K562 (cell line): ENCODE results near the gene PFDN2. TPM values are rescaled to one million over a fixed set of nuclear protein-coding genes. Genes with fewer than 3 reads are reported as not detected.

ENCODE experiments used
- ATF3 ChIP-seq, 2 experiments: fragments of 450-650 bp in 1 of 2; sonication (generic) in 1 of 2; formaldehyde crosslinking in 1 of 2; IDR thresholded peaks in 1 of 2; conservative IDR thresholded peaks in 1 of 2; 2 replicates each; pipeline versions ENCODE4 v1.6.1 to v1.8.1; 2016 to 2023; ENCODE audit warnings: mild to moderate bottlenecking in 2 of 2, moderate library complexity in 2 of 2, inconsistent platforms in 1 of 2, missing genetic modification reagents in 1 of 2
- CHD1 ChIP-seq: fragments of 200-600 bp; sonication (generic); IDR thresholded peaks from one replicate; pipeline ENCODE4 v1.6.1; 2012; ENCODE audit warnings: mild to moderate bottlenecking, moderate library complexity, low read length, inconsistent platforms
- DPF2 ChIP-seq: fragments of 450-650 bp; IDR thresholded peaks from 2 replicates; pipeline ENCODE4 v1.6.1; 2016
- EHMT2 ChIP-seq: fragments of 450-650 bp; IDR thresholded peaks from 2 replicates; pipeline ENCODE4 v1.6.1; 2018; ENCODE audit warnings: antibody characterized with exemption
- KDM2B ChIP-seq: fragments of 250-450 bp; sonication (Bioruptor Pico); IDR thresholded peaks from 2 replicates; pipeline ENCODE4 v1.8.0; 2021; ENCODE audit warnings: mild to moderate bottlenecking, moderate library complexity
- NFRKB ChIP-seq: fragments of 450-650 bp; IDR thresholded peaks from 2 replicates; pipeline ENCODE4 v1.6.1; 2016; ENCODE audit warnings: low read depth
- RBM22 ChIP-seq: fragments of 200-400 bp; formaldehyde crosslinking; IDR thresholded peaks from 2 replicates; pipeline ENCODE4 v1.6.1; 2018; ENCODE audit warnings: low read length, low read depth; ENCODE audit not compliant: poor library complexity, severe bottlenecking
- RCOR1 ChIP-seq, 2 experiments: IDR thresholded peaks; 2 replicates each; pipeline ENCODE4 v1.6.1; 2012; ENCODE audit warnings: low read depth in 2 of 2, low read length in 2 of 2, borderline replicate concordance in 1 of 2, improper control_type of control experiment in 1 of 2
- SAFB ChIP-seq: fragments of 200-400 bp; formaldehyde crosslinking; IDR thresholded peaks from 2 replicates; pipeline ENCODE4 v1.6.1; 2017; ENCODE audit warnings: low read depth, low read length, borderline replicate concordance
- SMAD4 ChIP-seq: fragments of 250-450 bp; sonication (Bioruptor Pico); conservative IDR thresholded peaks from 2 replicates; pipeline ENCODE4 v1.8.0; 2021; ENCODE audit warnings: inconsistent platforms, mild to moderate bottlenecking, moderate library complexity
- ZBTB12 ChIP-seq: fragments of 250-450 bp; sonication (Bioruptor Pico); IDR thresholded peaks from 2 replicates; pipeline ENCODE4 v1.4.0; 2020
- ZNF175 ChIP-seq: fragments of 200-800 bp; sonication (Bioruptor generic); IDR thresholded peaks from 2 replicates; pipeline ENCODE4 v1.6.1; 2016; ENCODE audit warnings: low read depth, mild to moderate bottlenecking, missing genetic modification characterization, missing compliant biosample characterization
- ZNF263 ChIP-seq: sonication (generic); formaldehyde crosslinking; IDR thresholded peaks from 2 replicates; pipeline ENCODE4 v1.8.0; 2022; ENCODE audit warnings: mild to moderate bottlenecking, missing genetic modification reagents, borderline replicate concordance
- ZNF41 ChIP-seq: fragments of 250-450 bp; sonication (Bioruptor Pico); conservative IDR thresholded peaks from 2 replicates; pipeline ENCODE4 v1.4.0; 2020; ENCODE audit warnings: mild to moderate bottlenecking
- ZNF507 ChIP-seq: conservative IDR thresholded peaks from 2 replicates; pipeline ENCODE4 v1.6.1; 2017; ENCODE audit warnings: missing genetic modification characterization, missing compliant biosample characterization
- ZNF583 ChIP-seq: fragments of 250-450 bp; sonication (Bioruptor Pico); IDR thresholded peaks from 2 replicates; pipeline ENCODE4 v1.4.0; 2020
- ZNF592 ChIP-seq: fragments of 450-650 bp; IDR thresholded peaks from 2 replicates; pipeline ENCODE4 v1.6.1; 2017; ENCODE audit warnings: antibody characterized with exemption, mild to moderate bottlenecking
- polyA plus RNA-seq, 8 experiments: library from polyadenylated mRNA; depleted of rRNA in 4 of 8; stranded (reverse) in 5 of 8; unstranded in 3 of 8; fragments of >200 nt; fragmentation: Nextera tagmentation in 2 of 8; fragmentation: Illumina TruSeq in 1 of 8; extraction: Ambion mirVana in 2 of 8; extraction: Trizol in 1 of 8; gene quantifications; 2 replicates each; pipeline versions ENCODE4 v1.2.1 to v1.2.3, GENCODE V29; 2011 to 2014; ENCODE audit warnings: inconsistent platforms in 1 of 8, missing spikeins in 1 of 8
- total RNA-seq, 7 experiments: library from RNA; depleted of rRNA in 6 of 7; stranded (reverse); fragments of >200 nt in 6 of 7; fragmentation: Illumina TruSeq in 2 of 7; extraction: Trizol in 2 of 7; gene quantifications; 2 replicates each; pipeline versions ENCODE4 v1.2.1 to v1.2.3, GENCODE V29; 2011 to 2021; ENCODE audit warnings: low replicate concordance in 1 of 7
- TF ChIP-seq, protein P1 (sequence below): fragments of 200-800 bp; sonication (Bioruptor generic); IDR thresholded peaks from 2 replicates; pipeline ENCODE4 v1.6.1; 2017; ENCODE audit warnings: missing genetic modification characterization, missing compliant biosample characterization
- TF ChIP-seq, protein P2 (sequence below): fragments of 250-450 bp; sonication (Bioruptor Pico); IDR thresholded peaks from 2 replicates; pipeline ENCODE4 v1.5.0; 2021

Gene PFDN2
- total and polyA plus RNA-seq, 9 of the 15 experiments (the other 6 are each of a cell fraction or from before 2014, with no cell fraction given) = 50.2 to 361 (median 144) TPM

GRCh38 chr1:161082996-161083747, 34.7 kb downstream of the PFDN2 start (continued):
- TF ChIP-seq SMAD4 = peak; percentile 67; the same call in 1 of the 2 replicates
- TF ChIP-seq ZNF507 (tag) = no peak
- TF ChIP-seq NFRKB = no peak
- TF ChIP-seq SAFB = no peak
- peak; percentile 98 for TF ChIP-seq ZNF263 (CRISPR knock-in tag)
- TF ChIP-seq EHMT2 = peak; percentile 38; the same call in 1 of the 2 replicates
- TF ChIP-seq KDM2B (CRISPR knock-in tag) = no peak
- TF ChIP-seq ZBTB12 (CRISPR knock-in tag) = peak; percentile 66
- TF ChIP-seq, protein P1, sequence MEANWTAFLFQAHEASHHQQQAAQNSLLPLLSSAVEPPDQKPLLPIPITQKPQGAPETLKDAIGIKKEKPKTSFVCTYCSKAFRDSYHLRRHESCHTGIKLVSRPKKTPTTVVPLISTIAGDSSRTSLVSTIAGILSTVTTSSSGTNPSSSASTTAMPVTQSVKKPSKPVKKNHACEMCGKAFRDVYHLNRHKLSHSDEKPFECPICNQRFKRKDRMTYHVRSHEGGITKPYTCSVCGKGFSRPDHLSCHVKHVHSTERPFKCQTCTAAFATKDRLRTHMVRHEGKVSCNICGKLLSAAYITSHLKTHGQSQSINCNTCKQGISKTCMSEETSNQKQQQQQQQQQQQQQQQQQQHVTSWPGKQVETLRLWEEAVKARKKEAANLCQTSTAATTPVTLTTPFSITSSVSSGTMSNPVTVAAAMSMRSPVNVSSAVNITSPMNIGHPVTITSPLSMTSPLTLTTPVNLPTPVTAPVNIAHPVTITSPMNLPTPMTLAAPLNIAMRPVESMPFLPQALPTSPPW (CRISPR knock-in tag) = peak; percentile 59; the same call in 1 of the 2 replicates
- 0 out of 2 replicates have a peak, but pooled peaks have one; percentile 9 for TF ChIP-seq ZNF583 (CRISPR knock-in tag)
- no peak for TF ChIP-seq RCOR1 (IDR thresholded peaks at IDR 0.05; ENCODE audit: borderline replicate concordance in 1 of 2, low read depth in 2 of 2, low read length in 2 of 2)
- TF ChIP-seq ZNF175 (CRISPR knock-in tag) = 0 out of 2 replicates have a peak, but pooled peaks have one; percentile 15
- TF ChIP-seq RBM22 = no peak
- TF ChIP-seq ATF3 (IDR thresholded peaks at IDR 0.05) = peak; percentile 99
- peak; percentile 92 for TF ChIP-seq ATF3 (CRISPR knock-in tag; conservative IDR thresholded peaks at IDR 0.05)
- TF ChIP-seq, protein P2, sequence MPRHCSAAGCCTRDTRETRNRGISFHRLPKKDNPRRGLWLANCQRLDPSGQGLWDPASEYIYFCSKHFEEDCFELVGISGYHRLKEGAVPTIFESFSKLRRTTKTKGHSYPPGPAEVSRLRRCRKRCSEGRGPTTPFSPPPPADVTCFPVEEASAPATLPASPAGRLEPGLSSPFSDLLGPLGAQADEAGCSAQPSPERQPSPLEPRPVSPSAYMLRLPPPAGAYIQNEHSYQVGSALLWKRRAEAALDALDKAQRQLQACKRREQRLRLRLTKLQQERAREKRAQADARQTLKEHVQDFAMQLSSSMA (CRISPR knock-in tag) = no peak
- no peak for TF ChIP-seq ZNF41 (CRISPR knock-in tag)
- peak; percentile 43; the same call in 1 of the 2 replicates for TF ChIP-seq DPF2
- 0 out of 2 replicates have a peak, but pooled peaks have one; percentile 36 for TF ChIP-seq ZNF592
- no peak for TF ChIP-seq CHD1
